Activated naive CD4-positive, alpha-beta T cell (primary cell): ENCODE results near the gene NEDD4L.
"Not testable (repeated sequence)": the region's sequence is repeated elsewhere in the genome, so short reads cannot be mapped to it uniquely, and the experiment has no call there.

Experiments used
- DNase-seq, 4 experiments: peaks; one replicate each; lab custom pipeline; 2025; lab: John Stamatoyannopoulos, UW

Gene NEDD4L

DNA sequence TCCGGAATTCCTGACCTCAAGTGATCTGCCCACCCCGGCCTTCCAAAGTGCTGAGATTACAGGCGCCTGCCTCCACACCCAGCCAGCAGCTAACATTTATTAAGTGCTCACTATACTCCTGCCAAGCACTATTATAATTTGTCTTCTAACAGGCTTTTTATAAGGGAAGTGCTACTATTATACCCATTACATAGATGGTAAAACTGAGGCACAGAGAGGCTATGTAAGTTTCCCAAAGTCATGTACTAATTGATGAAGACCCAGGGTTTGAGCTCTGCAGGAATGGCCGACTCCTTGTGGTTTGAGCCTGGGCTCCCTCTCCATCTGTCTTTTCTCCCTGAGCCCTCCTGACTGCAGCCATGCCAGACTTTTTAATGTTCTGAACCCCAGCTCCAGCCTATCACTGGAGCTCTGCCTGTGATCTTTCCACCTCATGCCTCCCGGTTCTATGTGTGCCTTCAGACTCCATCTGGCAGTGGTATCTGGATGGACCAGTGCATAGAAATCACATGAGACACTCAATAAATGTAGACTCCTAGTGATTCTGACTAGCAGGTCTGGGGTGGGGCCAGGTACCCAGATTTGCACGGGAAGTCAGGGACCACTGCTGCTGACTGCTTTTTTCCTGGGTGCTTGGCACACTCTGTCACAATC, 197.1 kb downstream of the NEDD4L start:
- no peak for DNase-seq

DNA sequence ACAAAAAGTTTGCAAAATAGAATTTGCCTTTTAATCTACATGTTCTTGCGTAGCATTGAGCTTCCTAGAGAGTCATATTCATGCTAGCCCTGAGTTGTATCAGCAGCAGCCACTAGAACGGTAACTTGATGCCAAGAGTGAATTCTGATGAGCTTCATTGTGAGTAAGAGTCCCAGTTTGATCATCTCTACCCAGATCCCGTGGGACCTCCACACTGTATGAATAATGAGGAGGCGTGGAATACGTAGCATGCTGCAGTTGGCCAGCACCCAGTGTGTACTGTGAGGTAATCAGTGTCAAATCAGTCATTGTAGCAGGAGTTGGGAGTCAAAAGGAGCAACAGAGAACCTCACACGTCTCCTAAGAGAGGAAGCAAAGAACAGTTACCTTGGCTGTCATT, 197.9 kb downstream of the NEDD4L start:
- no peak for DNase-seq

DNA sequence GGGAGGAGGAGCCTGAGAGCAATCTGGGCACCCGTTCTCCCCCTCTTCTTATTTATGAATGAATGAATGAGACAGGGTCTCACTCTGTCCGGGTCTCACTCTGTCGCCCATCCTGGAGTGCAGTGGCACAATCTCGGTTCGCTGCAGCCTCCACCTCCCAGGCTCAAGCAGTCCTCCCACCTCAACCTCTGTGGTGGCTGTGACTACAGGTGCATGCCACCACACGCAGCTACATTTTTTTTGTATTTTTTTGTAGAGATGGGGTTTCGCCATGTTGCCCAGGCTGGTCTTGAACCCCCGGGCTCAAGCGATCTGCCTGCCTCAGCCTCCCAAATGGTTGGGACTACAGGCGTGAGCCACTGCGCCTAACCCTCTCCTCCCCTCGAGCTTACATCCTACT, 198.4 kb downstream of the NEDD4L start:
- DNase-seq, result no peak

DNA sequence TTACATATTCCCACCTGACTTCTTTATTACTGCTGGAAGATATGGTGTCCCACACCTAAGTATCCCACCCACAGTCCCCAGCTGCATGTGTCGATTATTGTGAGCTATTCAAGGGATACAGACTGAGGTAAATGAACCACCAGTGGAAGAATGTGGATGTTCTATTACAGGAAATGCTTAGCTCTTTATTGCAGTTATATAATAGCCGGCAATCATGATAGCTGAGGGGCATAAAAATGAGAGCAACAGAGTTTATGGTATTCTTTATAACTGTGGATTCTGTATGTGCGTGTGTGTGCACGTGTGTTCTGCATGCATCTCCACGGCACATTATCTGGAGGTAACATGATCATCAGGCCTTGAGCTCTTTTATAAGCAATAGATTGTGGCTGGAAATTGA, 198.9 kb downstream of the NEDD4L start:
- no peak for DNase-seq

DNA sequence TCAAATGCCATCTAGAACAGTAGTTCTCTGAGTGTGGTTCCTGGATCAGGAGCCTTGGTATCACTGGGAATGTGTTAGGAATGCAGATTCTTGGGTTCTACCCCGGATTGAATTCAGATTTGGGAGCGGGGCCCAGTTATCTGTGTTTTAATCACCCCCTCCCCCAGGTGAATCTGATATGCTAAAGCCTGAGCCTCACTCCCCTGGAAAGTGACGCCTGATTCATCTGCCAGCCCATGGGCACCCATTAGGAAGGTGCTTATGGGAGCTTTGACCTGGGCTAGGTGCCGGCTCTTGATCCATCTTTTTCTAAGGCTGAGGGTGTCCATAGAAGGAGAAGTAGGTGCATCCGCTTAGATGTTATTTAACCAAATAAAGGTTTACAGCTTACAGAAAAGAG, 199.4 kb downstream of the NEDD4L start:
- DNase-seq, result no peak

DNA sequence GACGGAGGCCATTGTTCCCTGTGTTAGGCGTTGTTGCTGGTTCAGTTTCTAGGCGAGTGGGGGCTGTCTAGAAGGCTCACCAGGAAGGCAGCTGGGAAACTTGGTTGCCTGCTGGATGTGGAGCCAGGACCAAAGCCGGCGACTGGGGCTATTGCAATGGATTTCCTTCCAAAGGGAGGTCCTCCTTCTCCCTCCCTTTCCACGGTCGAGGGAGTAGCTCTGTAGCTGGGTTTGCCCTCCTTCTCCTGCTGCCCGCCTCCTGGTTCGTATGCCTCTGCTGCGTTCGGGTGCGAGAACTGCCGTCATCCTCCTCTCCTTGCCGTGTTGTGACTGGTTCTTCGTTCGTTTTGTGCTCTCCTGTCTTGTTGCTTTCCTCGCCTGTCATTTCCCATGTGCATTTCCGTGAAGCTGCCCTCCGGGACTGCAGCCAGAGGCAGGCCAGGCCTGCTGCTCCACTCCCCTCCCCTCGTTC, 203.4 kb downstream of the NEDD4L start:
- no peak for DNase-seq

DNA sequence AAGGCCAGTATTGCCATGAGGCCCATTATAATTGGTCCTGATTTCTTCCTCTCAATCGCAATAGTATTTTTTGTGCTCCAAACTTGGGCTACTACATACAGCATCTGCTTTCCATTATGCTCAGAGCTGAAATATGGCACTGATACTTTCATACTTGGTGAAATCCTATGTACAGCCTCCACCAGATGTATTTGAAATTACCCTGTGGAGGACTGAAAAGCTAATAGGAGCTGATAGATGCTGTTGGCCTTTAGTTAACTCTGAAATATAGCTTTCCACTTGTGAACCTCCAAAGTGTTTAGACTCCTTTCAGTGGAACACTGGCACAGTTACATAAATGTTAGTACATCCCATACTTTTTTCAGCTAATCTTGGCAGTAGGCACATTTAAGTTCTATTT, 205.7 kb downstream of the NEDD4L start:
- no peak for DNase-seq

DNA sequence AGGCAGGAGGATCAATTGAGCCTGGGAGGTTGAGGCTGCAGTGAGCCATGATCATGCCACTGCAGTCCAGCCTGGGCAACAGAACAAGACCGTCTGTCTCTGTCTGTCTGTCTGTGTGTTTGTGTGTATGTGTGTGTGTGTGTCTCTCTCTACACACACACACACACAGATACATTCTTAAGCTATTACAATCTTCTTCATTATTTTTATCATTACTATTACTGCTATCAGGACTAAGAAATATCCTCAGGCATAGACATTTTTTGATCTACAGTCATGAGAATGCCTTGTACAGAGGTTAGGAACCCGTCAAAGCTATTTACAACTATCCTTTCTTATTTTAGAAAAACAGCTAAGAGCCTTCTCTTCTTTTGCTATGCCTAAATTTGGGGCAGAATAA, 207.4 kb downstream of the NEDD4L start:
- no peak for DNase-seq

DNA sequence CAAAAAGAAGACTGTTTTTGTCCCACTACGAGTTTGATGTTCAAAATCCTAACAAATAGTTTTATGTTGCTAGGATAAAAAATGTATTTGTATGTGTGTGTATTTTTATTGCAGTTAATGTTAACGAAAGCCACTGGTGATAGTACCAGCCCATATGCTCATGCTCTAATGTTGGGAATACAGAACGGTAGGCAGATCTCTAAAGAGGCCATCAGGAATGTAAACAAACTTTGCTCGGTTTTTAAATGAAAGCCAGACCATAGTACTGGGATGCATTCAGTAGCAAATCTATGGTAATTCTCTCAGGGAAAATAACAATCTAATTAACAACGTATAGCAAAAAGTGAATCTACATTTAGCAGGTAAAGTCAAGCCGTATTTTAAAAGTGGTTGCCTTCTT, 208.1 kb downstream of the NEDD4L start:
- DNase-seq, result no peak

DNA sequence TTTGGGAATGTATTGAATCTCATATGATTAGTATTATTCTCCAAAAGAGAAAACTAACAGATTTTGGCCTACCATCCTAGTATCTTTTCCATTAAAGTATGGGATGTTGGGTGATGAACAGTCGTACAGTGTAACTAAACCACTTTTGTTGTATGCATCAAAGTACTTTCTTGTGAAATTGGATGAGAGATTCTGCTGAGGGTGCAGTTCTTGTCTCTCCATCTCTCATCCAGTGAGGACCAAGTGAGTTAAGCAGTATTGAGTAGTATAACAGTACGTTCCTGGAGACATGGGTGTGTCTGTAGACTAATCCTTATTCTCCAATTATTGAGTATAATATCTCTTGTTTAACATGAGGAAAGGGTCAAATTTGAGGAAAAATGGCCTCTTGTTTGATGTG, 209.3 kb downstream of the NEDD4L start:
- no peak for DNase-seq

DNA sequence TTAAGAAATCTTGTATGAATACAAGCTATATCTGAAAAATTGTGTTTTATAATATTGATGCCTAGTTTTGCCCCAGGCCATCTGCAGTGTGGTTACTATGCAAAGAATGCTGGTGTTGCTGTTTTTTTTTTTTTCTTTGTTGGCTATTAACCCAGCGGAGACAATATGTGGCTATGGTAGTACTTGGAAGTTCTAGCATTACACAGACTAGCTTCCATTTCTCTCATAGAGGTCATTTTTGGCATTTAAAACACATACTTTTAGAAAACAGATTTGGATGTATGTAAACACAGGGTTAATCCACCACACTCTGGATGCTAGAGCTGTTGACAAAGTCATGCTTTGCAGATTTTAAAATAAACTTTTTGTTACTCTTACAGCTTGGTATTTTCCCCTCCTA, 209.8 kb downstream of the NEDD4L start:
- no peak for DNase-seq

DNA sequence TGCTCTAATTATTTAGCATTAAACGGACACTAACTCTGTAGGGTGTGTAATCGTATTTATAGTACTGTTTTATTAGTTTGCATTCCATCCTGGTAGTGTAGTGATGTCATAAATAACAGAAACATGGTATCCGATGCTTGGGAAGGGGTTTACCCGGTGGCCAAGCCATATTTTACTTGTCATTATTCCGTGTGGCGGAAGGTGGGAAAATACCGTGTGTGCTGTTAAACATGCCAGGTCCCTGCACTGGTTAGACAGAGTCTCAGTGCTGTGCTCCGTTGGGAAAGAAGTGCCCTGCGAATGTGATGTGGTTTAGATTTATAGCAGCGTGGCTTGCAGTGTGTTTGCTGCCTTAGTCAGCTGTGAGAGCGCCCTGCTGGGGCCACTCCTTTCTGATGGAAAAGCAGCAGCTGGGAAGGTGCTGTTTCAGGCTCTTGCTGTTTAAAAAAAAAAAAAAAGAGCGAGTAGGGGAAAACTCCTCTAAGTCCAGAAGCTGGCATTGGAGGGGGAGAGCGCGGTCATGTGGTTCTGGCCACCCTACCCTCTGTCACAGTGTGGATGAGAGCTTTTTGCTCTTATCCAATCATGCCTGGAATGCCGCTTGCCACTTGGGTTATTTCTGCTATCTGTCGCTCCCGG, 211.0 kb downstream of the NEDD4L start:
- no peak for DNase-seq

DNA sequence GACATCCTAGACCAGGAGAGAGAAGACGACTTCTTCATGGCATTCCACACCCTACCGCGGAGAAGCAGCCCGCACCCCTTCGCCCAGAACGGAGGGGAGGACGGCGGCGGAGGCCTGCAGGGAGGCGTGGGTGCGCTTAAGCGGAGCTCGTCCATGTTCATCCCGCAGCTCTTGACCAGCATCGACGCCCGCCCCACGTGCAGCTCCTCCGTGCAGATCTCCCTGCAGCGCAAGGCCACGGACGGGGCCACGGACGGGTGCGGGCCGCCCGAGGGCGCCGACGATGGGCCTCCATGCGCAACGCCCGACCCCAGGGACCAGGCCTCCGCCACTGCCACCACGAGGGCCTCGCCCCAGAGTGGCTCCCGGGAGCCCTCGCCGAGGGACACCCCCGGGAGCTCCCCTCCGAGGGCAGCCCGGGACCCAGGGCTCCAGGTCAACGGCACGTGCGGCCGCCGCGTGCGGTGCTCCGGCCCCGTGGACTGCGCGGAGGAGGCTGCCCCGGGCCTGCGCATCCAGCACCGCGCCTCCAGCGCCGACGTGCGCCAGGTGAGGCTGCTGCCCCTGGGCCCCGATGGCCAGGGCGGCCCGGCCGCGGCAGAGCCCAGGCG, 211.8 kb downstream of the NEDD4L start:
- DNase-seq, result no peak

DNA sequence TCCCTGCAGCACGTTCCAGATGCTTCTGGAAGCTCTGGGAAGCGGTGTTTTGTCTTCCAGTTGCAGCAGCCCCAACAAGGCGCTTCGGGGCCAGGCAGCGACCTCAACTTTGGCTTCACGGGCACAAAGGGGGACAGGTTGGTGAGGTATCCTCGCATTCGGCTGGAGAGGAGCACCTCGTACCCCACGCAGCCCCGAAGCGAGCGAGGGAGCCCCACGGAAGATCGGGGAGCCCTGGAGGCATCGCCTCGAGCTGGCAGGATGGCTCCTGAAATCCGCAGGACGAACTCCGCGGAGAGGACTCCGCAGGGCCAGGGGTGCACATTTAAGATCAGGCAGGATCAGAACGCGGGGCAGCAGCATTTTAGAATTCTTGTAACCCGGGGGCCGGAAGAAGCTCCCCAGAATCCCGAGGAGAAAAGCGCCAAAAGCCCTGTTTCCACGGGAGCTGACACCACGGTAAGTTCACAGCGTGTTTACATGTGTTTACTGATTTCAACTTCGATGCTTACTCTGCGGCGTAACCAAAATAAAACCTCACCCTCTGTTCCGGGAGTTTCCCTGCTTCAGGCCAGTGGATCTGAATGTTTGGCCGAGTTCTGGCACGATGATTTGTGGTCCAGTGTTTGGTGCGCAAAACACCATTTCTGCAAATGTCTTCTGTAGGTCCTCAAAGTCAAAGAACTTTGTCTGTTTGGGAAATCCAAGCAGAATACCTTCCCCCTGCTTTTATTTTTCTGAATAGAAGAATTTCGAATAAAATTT, 212.5 kb downstream of the NEDD4L start:
- no peak for DNase-seq

DNA sequence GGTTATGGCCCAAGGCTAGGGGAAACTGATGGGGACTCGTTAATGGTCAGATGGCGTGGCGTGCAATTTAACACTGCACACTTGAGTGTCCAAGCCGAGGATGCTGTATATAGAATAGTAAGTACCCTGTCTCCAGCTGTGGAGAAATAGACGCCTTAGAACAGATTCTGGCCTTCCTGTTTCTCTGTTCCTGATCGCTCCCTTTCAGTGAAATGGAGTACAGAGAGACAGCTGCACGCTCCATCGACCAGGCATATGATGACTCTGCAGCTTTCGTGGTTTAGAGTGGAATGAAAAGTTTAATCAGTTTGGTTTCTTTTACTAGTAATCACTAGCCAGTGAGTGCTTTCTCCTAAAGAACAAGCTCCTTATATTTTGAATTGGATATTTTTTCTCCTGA, 213.4 kb downstream of the NEDD4L start:
- DNase-seq, result no peak

DNA sequence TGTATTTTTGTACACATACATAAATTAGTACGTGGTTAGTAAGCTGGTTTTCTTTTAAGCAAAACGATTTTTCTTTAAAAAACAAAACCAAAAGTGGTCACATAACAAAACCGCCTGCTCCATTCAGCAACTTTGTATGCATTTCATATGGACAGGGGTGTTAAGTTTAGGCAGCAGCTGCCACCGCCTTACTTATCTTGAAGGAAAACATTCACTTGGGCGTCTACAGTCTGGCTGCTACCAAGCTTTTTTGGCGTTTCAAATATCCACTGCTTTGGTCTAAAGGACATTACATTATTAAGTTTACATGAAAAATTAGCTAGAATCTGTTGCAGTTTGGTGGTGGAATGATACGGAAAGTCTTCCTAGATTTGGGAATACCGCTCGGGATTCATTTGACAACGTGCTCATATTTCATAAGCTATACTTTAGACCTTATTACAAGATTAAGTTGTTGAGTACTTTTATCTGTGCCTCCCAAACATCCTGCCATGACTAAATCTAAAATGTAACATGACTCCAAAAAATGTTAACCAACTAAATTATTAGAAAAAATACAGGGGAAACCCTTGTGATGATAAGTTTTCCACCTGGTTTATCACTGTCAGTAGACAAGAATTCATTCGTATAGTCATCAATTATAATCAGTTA, 214.8 kb downstream of the NEDD4L start:
- no peak for DNase-seq

DNA sequence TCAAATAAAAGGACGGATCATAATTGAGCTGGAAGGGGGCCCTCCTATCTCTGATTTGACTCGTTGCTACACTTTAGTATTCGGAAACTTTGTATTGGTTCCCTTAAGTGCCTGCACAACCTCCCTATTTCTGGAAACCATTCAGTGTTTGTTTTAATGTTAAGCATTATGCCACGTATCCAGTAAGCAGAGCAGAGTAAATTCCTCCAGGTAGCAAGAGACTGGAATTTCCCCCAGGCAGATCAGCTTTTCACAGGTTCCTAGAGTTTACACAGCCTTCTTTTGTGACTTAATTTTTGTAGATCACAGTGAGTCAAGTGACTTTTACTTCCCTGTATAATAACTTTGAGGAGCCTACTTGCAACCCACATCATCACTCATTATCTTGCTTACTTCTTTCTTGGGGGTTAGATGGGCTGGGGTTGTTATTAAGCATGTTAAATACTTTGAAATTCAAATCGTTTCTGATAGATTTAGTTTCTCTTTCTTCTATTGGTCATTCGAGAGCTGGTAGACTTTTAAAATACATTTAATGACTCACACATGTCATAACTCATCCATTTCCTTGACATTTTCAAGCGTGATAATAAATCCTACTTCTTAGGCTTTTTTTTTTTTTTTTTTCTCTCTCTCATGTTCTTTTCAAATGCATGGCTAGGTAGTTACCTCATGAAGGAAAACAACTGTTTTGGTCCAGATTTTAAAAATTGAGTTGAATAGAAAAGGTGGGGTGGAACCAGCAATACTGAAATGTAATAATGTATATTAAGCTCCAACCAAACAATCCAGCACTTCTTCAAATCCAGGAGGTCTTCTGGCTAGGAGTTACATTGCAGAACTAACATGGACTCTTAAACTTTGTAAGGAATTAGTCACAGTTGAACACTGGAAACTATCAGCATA, 219.3 kb downstream of the NEDD4L start:
- DNase-seq, result no peak

DNA sequence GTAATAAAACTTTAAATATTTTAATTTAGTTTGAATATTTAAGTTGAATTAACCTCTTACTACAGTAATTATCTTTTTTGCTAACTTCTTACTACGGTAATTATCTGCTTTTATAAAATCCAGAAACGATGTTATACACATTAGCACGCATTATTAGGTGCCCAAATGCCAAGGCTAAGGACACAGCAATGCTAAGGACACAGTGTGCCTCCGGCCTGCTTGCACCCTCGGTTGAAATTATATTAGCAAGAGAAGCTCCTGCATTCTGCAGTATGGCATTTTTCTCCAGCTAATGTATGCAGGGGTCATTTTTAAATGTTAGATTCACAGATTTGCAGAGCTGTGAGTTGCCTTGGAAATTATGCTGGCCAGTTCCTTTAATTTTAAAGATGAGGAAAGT, 220.0 kb downstream of the NEDD4L start:
- DNase-seq, result no peak

DNA sequence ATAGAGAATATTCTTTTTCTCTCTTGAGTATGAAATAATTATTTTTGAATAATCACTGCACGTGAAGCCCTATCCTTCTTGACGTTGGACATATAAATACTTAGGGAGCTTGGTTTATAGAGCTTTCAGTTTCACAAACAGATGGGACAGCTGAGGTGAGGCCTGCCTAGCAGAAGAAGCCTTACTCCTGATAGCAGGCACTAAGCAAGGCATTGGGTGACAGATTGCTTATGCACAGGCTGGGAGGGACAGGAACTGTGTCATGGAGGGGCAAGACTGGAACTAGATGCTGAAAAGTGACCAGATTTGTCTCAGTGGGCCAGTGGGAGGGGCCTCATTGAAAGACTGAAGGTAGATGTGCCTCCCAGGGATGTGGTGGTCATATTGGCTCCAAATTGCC, 220.8 kb downstream of the NEDD4L start:
- no peak for DNase-seq

DNA sequence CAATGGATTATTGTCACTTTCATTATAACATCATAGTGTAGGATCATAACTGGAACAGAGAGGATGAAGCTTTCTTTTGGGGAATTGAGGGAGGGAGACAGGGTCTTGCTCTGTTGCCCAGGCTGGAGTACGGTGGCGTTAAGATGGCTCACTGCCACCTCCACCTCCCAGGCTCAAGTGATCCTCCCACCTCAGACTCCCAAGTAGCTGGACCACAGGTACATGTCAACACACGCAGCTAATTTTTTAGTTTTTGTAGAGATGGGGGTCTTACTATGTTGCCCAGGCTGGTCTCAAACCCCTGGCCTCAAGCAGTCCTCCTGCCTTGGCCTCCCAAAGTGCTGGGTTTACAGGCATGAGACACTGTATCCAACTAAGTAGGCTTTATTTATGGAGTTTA, 221.5 kb downstream of the NEDD4L start:
- DNase-seq, result not testable (repeated sequence)

DNA sequence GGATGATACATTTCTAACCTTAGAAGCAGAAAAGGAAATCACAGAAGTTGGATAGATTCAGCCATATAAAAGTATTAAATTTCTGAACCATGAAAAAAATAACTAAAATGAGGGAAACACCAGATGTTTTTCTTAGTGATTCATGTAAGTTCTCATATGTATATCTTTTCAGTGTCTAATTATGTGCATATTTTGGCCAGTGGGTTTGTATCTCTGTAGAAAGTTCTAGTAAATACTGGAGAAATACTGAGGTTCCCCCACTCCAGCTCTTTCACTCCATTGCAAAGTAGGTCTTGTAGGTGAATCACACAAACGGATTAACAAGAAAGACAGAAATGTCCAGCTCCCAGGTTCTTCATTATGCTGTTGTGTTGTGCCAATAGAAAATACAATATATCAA, 222.3 kb downstream of the NEDD4L start:
- DNase-seq, result no peak
